T follicular helper cell (primary cell): ENCODE measurements around the gene OR2H2.

ENCODE experiments used
- DNase-seq: peaks from one replicate; pipeline ENCODE4 v3.0.0-alpha.2; 2020; ENCODE audit warnings: low read depth

Gene OR2H2

DNA sequence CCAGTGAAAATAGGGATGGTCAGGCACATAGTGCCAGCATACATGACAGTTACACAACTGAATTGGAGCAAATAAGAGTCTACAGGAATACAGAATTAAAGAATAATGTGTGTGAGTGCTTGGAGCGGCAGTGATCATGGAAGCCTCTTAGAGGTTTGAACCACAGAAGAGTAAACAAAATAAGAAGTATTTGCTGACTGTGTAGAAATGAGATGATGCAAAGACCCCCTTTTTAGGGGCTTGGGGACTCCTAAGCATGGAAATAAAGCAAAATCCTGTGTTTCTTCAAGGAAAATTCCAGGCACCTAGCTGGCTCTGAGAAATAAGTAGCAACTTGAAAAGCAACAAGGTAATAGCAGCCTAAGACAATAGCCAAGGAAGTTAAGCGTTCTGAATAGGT is 6.8 kb downstream of the OR2H2 start:
- no peak for DNase-seq

DNA sequence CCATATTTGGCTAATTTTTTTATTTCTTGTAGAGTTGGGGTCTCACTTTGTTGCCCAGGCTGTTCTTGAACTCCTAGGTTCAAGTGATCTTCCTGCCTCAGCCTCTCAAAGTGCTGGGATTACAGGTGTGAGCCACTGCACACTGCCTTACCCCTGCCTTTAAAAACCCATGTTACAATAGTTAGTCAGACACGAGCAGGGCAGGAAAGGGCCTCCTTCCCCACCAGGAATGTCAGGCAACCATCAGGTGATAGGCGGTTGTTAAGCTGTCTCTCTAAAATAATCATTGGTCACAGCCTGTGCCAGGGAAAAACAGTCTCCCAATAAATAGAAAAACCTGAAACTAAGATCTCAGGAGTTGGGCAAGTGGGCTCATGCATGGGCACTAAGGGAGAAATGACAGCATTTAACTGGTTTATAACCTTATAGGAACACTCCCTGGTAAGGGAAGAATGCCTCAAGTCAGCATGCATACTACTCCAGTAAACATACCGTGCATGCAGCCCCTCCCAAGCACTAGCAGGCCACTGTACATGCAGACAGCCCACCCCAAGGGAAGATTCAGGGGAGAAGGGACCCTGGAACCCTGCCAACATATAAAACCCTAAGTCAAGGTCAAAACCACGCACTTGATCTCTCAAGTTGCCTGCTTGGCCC is 8.4 kb downstream of the OR2H2 start:
- no peak for DNase-seq

DNA sequence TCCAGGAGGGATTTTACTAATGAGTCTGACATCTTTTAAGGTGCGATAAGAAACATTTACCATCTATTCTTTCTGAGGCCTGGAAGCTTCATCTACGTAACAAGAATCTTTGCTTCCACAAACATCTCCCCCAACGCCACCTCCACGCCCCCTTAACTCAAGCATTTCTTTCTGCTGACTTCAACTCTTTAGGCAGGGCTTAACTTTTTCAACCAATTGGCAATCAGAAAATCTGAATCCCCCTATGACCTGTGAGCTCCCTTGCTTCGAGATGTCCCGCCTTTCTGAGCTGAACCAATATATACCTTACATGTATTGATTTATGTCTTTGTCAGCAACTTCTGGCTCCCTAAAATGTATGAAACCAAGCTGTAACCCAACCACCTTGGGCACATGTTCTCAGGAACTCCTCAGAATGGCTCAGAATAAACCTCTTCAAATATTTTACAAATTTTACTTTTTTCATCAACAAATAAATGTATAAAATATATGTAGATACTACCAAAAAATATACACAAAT is 11.5 kb downstream of the OR2H2 start:
- no peak for DNase-seq

DNA sequence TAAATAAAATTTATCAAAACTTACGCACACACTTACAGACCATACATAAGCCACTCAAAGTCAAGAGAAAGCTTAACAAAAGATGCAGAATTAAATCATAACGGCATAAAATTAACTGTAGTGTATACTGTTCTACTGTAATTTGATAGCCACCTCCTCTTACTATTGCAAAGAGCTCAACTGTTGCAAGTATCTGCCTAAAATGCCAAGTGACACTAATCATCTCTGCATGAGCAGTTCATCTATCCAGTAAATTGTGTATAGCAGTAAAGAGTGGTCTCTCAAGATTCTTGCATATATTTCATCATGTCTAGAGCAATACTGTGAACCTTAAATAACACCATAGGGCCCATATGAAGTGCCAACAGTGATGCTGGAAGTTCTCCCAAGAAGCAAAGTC is 12.3 kb downstream of the OR2H2 start:
- no peak for DNase-seq

DNA sequence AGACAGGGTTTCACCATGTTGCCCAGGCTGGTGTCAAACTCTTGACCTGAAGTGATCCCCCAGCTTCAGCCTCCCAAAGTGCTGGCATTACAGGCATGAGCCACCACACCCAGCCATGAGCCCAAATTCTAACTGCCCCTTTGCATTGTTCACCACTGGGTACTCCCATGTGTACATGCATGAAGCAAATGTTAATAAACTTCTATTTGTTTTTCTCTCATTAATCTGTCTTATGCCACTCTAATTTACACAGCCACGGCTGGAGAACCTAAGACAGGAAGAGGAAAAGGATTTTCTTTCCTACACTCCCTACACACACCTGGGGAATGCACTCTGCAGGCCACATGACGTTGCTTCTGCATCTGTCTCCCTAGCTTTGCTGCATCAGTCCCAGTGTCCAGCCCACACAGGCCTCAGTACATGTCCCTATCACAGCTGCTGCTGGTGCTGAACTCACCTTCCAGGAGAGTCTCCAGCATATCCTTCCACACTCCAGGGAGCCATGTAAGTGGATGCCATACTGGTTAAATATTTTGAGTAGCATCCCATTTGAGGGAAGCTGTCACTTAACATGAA is 13.3 kb downstream of the OR2H2 start:
- DNase-seq, result no peak

DNA sequence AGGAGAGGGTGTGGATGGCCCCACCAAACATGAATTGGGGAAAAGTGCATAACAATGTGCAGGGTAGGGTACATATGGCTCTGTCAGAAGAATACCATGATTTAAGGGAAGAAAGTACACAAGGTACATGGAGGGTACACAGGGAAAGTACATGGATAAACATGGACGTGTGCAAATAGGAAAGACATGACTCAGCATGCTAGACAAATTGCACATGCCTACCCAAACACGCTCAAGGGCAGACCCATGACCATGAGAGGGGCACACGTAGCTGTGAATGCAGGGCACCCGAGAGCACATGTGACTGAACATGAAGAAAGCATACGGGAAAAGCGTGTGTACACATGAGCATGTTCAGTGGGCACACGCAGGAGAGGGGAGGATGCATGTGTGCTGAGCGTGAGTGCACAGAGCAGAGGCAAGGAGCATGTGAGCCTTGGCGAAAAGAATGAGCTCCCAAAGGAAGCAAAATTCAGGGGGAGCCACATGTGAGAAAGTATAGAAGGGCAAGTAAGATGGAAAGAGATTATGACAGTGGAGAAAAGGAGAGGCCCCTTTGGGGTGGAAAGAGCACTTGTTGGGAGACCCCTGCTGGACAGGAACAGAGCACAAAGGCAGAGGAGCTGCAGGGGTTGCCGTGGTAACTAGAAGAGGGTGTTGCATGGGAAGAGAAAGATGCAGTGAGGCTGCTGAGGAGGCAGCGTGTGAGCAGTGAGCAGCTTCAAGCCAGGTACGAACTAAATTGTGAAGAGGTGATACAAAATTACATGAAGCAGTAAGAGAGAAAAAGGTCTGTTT is 17.8 kb downstream of the OR2H2 start:
- no peak for DNase-seq

DNA sequence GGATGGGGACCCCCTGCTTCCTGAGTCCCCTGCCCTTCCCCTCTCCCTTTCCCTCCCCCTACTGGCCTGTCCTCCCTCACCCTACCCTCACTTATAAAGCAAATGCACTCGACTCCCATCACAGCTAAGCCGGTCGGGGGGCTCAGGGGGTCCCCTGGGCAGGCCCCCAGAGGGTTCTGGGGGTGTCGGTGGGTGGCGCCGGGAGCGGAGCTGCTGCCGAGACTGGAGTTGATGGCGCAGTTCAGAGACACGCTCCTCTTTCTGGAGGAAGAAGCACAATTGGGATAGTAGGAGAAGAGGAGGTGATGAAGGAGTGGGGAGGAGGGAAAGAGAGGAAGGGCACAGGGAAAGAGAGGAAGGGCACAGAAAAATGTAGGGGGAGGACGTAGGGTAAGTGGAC is 18.5 kb downstream of the OR2H2 start:
- no peak for DNase-seq

DNA sequence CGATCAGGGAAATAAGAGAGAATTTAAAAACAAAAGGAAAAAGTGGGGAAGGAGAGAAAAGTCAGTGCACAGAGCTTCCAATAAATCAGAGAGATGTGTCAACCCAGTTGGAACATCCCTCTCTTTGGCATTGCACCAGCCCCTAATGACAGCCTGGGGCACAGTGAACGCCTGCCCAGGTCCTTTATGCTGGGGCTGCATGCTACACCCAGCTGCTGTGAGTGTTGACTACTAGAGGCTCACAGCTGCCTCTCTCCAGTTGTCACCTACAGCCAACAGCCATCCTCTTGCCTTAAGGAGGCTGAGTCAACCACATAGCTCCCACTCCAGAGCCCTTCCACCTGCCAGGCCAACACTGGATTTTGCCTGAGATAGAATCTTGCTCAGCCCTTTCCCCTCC is 19.0 kb downstream of the OR2H2 start:
- no peak for DNase-seq

DNA sequence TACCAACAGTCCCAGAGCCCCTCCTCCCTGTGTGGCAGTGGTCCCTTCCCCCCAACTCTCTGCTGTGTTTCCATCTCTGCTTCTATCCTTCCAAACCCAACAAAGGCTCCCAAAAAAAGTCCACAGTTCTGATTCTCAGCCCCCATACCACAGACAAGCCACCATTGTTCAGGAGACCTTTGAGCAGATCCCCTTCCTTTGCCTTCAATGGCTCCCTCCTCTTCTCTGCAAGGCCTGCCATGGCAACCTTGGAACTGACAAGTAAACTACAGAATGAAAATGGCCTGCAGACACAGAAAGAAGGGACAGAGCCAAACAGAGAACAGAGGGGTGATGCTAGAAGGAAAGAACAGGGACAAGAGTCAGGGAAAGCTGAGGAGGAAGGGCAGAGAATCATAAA is 23.2 kb downstream of the OR2H2 start:
- DNase-seq, result no peak

DNA sequence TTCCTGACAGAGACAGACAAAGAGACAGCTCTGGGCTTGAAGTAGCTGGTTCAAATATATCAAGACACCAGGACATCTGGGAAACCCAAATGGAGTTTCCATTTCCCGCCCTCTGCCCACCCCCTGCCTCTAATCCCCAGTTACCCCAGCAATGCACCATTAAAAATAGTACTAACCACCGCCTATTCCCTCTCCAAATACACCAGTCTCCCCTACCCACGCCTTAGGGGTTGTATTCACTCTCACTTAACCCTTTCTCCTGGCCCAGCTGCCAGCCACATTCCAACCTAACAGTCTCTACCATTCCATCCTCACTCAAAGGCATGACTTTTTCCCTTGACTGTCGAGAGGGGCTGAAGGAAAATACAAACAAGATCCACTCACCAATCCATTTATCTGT is 25.6 kb downstream of the OR2H2 start:
- DNase-seq, result no peak

DNA sequence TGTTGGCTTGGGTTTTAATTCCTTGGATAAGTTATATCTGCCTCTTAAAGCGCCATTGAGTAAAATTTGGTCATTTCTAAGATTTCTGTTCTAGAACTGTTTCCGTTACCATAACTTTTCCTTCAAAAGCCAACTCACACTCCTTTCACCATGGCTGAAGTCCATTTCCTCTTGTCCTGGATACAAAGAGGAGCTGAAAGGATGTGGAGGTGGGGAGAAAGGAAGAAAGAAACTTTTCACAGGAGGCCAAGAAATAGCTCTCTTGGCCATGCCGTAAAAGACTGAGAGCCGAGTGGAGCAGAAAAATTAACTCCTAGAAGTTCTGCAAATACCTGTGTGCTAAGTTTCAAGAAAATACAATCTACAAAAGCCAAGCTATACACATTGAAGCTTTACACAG is 26.5 kb downstream of the OR2H2 start:
- DNase-seq, result no peak

DNA sequence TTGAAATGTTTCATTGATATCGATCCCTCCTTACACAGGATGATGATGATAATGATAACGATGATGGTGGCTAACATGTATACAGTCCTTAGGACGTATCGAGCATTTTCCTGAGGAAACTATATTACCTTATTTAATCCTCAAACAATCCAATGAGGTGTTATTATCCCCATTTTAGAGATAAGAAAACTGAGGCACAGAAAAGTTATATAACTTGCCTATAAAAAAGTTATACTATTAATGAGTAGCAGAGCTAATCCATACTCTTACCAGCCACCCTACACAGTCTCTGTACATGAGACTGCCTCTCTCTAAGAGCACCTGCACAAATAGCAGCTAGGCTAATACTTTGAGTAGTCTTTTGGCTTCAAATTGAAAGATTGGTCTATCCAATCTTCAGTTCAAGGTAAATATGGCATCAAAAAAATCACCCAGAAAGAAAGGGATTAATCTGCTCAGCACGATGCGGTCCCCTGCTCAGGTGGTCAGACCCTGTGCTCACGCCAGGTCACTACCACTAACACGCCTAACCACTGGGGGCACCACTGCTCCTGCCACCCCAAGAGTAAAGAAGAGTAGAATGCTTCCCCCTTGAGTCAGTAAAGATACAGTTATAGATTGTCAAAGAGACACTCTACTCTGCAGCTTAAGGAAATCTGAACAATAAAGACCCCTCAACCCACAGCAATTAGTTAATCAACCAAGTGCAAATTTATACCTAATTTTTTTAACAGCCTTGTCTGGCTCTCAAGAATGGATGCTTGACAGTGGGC is 33.0 kb downstream of the OR2H2 start:
- no peak for DNase-seq

DNA sequence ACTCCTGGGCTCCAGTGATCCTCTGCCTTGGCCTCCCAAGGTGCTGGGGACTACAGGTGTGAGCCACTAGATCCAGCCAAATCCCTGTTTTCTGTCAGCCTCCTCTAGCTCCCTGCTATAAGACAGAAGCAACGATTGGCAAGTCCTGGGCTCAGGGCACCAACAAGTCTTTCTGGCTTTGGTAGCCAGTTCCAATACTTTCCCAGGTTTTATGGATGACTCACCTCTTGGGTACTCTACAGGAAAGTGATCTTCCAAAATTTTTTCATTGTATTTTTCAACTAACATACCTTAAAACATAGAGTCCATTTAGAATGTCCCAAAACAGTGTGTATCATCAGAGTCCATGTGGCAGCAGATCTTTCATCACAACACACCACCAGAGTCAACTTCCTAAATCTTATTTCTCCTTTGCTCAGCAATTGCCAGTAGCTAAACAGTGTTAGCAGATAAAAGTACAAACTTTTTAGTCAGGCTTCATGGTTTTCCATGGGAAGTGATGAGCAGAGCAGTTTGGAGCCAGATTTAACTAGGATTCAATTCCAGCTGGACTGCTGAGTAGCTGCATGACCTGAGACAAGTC is 34.7 kb downstream of the OR2H2 start:
- DNase-seq, result no peak

DNA sequence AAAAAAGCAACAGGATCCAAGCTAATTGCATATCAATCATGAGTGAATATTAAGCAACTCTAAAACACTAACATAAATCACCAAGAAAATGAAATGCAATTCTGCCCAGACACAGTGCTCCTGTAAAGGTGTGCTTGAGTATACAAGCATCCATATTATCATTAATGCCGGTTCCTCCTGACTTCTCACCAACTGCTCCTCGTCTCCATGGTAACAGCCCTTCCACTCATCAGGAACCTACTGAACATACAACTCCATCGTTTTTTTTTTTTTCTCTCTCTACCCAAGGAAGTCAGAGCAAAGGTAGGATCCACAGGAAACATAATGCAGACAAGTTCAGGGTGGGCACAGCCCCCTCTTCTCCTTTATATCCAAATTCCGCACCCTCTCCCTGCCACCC is 35.7 kb downstream of the OR2H2 start:
- DNase-seq, result no peak

DNA sequence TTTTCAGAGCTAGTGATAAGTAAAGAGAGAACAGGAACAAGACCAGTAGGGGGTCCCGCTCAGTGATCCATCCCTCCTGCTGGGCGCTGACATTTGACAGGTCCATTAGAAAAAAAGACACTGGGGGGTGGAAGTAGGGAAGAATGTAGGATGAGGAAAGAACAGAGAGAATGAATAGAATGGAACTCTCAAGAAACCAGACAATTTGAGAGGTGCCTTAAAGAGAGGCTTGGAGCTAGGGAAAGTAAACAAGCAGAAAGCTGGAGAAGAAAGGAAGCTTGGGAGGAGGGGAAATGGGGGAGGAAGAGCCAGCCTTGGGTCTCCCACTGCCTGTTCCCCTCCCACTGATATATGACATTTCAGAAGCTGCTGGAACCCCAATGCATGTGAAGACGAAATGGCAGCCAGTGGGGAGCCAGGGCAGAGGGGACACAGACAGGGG is 39.6 kb downstream of the OR2H2 start:
- no peak for DNase-seq

DNA sequence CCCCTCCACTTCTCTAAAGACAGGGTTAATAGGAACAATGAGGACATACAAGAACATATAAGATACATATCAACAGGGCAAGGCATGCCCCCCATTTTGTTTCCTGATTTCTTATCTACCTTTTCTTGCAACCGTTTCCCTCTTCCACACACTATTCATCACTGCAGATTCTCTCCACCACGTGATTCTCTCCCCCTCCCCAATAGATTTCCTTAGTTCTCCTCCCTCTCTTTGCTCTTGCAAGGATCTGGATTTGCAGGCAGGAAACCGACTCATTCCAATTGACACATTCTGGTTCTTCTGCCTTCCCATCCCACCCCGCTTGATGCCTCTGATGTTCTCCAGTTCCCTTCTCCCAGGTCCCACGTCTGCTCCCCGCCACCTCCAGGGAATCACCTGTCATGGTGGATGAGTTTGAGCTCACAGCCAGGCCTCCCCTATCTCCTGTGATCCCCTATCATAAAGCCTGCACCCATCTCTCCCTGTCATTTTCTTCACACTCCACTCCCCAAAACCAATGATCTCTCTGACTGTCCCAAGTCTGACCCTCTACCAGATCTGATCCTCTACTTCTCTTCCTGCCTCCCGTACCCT is 40.5 kb downstream of the OR2H2 start:
- DNase-seq, result no peak

DNA sequence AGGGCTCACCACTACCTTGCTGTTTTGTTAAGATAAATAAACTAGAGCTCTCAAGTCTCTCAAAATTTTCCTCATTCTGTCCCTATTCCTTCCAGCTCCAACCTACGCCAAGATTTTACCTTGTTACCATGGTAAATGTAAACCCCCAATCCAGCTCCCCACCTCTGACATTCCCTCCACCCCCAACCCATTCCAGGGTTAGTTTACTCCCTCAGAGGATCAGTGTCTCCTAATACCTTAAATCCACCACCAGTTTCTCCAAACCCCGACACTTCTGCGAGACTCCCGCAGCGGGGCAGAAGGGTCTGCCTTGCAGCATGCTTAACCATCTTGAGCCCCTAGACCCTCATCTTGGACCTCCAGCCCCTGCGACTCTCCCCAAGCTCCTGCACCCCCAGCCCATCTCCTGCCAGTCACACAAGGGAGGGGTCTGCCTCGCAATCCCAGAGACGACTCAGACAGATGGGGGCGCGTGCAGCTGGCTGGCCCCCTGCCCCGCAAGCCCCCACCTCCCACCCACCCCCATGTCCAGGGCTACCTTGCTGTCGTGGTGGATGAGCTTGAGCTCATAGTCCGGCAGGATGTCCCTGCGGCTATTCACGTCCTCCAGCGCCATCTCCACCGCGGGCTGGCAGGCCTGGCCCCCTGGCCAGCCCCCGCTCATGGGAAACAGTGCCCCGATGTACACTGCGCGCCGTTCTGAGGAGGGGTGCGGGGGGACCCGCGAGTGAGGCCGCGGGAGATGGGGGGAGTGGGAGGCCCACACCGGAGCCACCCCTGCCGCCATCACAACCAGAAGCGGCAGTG is 42.2 kb downstream of the OR2H2 start:
- DNase-seq, result no peak

DNA sequence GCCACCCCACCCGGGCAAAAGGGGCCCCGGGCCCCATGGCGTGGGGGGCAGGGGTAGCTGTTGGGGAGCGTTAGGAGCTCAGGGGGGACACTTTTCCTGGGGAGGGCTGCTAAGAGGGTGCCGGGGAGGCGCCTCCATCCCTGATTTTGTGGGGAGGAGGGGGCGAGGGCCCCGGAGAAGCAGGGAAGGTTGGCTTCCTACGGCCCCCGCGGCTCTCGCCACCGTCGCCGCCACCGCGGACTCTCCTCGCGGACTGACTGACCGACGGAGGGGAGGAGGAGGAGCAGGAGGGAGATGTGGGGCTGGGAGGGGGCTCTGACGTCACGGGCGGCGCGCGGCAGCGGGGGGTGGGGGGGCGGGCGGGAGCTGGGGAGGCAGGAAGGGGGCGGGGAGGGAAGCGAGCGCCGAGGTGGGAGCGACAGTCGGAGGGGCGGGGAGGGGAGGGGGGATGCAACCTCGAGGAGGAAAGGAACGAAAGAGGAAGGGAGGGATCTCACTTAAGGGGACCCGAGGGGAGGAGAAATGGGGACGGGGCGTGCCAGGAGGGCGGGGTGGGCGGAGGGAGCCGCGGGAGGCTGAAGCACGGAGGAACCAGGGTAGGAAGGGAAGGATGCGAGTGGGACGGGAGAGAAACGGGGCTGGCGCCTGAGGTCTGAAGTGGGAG is 43.0 kb downstream of the OR2H2 start:
- peak; percentile 54 for DNase-seq

DNA sequence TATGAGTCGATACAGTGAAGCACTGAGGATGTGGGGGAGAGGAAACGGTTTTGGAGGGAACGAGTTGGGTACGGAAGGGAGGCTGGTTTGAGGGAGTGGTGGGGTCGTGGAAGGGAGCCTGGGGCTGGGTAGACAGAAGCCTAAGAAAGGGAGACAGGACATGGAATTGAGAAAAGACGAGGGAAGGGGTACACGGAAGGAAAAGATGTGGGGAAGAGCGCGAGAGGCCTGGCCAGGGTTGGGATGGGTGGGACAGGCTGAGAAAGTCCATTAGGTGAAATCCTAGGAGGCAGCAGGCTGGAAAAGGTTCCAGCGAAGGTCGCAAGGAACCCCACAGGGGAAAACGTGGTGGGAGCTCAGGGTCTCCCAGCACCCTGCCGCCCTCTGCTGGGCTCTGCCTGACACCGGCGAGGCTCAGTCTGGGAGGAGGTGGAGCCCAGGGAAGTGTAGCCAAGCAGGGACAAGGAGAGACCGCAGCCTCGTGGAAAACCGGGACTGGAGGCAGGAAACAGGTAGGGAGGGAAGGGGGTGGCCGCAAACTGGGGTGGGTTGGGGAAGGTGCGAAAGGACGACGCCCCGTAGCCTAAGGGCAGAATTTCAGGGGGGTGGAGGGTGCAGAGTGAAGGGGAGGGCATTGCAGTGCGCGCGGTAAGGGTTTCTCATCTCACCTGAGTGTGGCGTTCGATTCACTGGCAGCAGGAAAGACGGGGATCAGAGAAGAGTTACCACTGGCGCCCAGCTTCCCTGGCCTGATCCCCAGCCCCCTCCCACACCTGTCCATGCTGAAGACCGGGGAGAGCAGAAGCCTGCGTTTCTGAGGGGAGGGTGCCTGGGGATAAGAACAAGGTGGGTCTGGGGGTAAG is 43.7 kb downstream of the OR2H2 start:
- DNase-seq, result peak; percentile 43
